ENCODE results near the gene PITX1.
"Not testable (repeated sequence)": the region's sequence is repeated elsewhere in the genome, so short reads cannot be mapped to it uniquely, and the experiment has no call there.

The PITX1 gene

GRCh38 chr5:135008981-135009735, 24.9 kb downstream of the PITX1 start:
- DNase-seq = no peak

DNA sequence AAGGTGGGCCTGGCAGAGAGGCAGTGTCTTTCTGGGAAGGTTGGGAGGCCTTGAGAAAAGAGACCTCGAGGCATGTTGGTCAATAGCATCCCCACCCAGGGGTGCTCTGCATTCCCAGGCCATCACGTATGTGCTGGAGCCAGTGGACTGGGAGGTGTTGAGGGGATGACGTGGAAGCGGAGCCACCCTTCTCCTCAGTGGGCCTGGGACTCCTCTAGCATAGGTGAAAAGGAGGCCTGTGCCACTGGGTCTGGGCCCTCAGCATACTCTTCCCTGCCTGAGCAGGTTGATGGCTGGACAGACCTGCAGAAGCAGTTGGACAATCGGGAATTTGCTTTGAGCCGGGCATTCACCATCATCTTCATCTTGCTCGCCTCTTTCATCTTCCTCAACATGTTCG, 25.5 kb downstream of the PITX1 start:
- DNase-seq = no peak

GRCh38 chr5:135007749-135008363, 26.2 kb downstream of the PITX1 start:
- no peak for DNase-seq

GRCh38 chr5:135007305-135007704, 26.7 kb downstream of the PITX1 start:
- no peak for DNase-seq

DNA sequence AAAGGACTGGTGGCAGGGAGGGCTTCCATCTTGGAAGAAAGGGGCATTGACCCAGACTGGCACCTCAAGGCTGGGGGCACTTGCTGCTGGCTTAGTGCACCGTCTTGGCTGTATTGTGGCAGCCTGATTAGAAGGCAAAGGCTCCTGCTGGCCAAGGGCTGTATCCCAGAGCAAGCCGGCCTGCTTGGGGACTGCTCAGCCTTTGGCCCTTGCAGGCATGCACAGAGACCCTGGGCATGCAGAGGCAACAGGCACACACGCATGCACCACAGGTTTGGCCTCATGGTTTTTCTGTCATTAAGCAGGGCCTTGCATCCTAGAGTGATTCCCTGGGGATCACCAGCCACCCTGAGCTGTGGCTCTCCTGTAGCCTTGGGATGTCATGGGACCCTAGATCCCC, 29.0 kb downstream of the PITX1 start:
- DNase-seq = no peak

DNA sequence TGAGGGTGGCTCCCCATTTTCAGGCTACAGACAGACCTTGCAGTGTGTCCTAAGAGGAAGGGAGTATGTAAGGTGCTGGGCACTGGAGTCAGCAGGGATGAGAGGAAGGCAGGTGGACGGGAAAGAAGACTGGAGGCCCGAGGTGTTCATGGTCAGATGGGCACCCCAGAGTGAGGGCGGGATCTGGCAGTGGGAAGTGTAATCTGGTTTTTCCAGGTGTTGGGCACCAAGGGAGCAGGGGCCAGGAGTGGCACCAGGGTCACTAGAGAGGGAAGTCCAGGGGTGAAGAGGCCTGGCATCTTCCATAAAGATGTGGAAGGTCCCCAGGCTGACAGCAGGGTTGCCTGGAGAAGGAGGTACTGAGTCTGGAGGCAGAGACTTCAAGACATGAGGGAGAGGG, 29.7 kb downstream of the PITX1 start:
- DNase-seq = no peak

DNA sequence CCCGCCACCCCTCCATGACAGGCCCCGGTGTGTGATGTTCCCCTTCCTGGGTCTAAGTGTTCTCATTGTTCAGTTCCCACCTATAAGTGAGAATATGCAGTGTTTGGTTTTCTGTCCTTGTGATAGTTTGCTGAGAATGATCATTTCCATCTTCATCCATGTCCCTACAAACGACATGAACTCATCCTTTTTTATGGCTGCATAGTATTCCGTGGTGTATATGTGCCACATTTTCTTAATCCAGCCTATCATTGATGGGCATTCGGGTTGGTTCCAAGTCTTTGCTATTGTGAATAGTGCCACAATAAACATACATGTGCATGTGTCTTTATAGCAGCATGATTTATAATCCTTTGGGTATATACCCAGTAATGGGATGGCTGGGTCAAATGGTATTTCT, 36.0 kb downstream of the PITX1 start:
- DNase-seq = not testable (repeated sequence)

- DNase-seq = no peak
Measured at GRCh38 chr5:134997015-134997414, 37.0 kb downstream of the PITX1 start.

- no peak for DNase-seq
Measured at GRCh38 chr5:134995850-134996402, 38.1 kb downstream of the PITX1 start.

- DNase-seq = no peak
Measured at GRCh38 chr5:134994560-134995156, 39.4 kb downstream of the PITX1 start.

DNA sequence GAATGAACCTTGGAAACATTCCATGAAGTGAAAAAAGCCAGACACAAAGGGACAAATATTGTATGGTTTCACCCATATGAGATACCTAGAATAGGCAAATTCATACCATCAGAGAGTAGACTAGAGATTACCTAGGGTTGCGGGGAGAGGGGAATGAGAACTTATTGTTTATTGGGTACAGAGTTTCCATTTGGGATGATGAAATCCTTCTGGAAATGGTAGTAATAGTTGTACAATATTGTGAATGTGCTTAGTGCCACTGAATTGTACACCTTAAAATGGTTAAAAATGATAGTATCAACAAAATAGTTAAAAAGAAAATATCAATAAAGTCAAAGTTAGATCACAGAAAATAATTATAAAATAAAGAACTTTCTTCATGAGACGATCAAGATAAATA, 40.9 kb downstream of the PITX1 start:
- DNase-seq = no peak

DNA sequence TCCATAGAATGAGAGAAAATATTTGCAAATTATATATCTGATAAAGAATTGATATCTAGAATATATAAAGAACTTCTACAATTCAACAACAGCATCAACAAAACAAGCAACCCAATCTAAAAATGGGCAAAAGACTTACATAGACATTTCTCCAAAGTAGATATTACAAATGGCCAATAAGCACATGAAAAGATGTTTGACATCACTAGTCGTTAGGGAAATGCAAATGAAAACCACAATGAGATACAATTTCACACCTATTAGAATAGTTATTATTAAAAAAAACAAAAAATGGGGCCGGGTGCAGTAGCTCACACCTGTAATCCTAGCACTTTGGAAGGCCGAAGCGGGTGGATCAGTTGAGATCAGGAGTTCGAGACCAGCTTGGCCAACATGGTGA, 41.9 kb downstream of the PITX1 start:
- no peak for DNase-seq

DNA sequence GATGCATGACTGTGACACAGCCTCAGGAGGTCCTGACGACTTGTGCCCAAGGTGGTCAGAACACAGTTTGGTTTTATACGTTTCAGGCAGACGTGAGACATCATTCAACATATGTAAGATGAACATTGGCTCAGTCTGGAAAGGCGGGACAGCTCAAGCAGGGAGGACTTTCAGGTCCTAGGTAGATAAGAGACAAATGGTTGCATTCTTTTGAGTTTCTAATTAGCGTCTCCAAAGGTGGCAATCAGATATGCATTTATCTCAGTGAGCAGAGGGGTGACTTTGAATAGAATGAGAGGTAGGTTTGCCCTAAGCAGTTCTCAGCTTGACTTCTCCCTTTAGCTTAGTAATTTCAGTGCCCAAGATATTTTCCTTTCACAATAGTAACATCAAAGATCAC, 43.8 kb downstream of the PITX1 start:
- not testable (repeated sequence) for DNase-seq

- no peak for DNase-seq
Measured at GRCh38 chr5:134989266-134989830, 44.7 kb downstream of the PITX1 start.

DNA sequence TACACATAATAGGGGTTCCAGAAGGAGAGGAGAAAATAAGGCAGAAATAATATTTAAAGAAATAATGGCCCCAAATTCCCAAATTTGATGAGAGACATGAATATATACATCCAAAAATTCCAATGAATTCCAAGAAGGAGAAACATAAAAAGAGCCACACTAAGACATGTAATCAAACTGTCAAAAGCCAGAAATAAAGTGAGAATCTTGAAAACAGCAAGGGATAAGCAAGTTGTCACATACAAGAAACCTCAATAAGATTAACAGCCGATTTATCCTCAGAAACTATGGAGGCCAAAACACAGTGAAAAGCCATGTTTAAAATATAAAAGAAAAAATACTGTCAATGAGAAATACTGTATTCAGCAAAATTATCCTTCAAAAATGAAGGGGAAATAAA, 51.8 kb downstream of the PITX1 start:
- no peak for DNase-seq

GRCh38 chr5:134979416-134979815, 54.6 kb downstream of the PITX1 start:
- no peak for DNase-seq

Data from CD4-positive, alpha-beta T cell treated with Interleukin-17A for 1 hour (primary cell).